Dermis blood vessel endothelial cell (primary cell): ENCODE results near the gene MAP3K2. TPM values are rescaled to one million over a fixed set of nuclear protein-coding genes. Genes with fewer than 3 reads are reported as not detected.
A peak's percentile ranks its signal among the peaks of the same experiment; 100 is the strongest.

Source experiments
- DNase-seq: peaks from one replicate; pipeline ENCODE4 v3.0.0; 2010
- total RNA-seq: library from RNA; depleted of rRNA; stranded (reverse); fragments of >200 nt; gene quantifications from 2 replicates; pipeline ENCODE4 v1.2.3, GENCODE V29; 2014

Gene MAP3K2
- total RNA-seq, 1 donor from 2014 or later, result 28.4 TPM

- DNase-seq, result no peak
Observed at GRCh38 chr2:127405255-127405610, 17.5 kb upstream of the MAP3K2 start.

GRCh38 chr2:127404466-127405254 is 16.9 kb upstream of the MAP3K2 start:
- no peak for DNase-seq

GRCh38 chr2:127403460-127403859 is 15.7 kb upstream of the MAP3K2 start:
- no peak for DNase-seq

DNA sequence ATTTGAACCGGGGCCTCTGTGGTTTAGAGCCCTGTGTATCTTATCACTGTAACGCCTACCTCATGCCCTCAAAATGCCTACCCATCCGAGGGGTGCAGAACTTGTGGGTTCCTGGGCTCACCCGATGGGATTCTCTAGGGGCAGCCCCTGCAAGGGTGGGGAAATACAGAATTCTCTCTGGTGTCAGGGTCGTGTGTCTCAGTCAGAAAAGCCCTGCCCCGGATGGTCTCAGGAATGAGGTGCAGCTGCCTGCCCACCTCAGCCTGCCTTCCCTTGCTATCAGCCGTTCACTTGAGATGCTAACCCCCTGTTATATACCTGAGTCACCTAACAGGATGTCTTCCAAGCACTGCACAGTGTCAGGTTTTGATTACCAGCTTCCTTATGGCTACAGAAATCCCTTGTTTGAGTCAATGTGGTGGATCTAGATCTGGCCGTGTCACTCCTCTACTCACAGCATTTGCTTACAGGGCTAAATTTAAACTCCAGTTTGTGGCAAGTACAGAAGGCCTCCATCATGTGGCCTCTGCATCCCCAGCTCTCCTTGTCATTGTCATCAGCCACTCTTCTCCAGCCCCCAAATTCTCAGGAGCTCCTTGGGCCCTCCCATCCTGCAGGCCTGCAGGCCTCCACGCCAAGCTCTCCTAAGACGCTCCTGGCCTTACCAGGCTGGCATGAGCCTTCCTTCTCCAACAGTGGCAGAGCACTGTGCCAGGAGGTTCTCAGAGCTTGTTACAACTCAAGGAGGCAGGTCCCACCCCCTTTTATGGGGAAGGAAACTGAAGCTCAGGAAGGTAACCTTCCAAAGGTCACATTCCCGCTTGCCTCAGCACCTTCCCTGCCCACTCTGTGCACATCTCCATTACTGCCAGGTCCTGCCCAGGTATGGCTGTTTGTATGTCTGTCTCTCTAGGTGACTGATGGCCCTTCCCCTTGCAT is 14.3 kb upstream of the MAP3K2 start:
- no peak for DNase-seq

- no peak for DNase-seq
Observed at GRCh38 chr2:127400897-127401756, 13.4 kb upstream of the MAP3K2 start.

DNA sequence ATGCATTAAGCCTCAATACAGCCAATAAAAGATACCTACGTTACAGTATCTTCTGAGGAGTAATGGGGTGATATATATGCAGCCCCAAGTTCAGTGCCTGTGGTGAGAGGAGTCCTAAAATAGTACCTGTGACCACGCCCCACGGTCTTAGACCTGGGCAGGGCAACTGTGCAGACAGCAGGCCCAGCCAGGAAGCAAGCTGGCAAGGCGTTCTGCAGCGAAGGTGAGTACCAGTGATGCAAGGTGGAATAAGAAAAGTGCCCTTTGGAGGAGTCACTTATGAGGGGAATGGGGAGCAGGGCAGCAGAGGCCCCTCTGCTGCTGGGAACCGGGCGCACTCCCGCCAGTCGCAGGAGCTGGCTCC is 12.7 kb upstream of the MAP3K2 start:
- DNase-seq, result no peak

DNA sequence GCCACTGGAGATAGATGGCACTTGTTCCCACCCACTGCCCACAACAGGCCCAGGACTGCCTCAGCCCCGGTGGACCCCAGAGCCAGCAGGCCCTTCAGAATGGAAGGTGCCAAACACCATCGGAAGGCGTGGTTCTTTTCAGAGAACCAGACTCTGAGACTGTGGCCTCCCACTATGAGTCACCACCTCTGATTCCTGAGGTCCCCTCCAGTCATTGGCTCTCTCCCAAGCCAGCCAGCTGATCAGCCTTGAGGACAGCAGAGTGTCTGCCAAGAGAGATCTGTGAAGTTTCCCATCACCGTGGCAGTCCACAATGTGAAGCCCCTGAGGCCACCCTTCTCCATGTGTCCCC is 10.4 kb upstream of the MAP3K2 start:
- peak; percentile 91 for DNase-seq

DNA sequence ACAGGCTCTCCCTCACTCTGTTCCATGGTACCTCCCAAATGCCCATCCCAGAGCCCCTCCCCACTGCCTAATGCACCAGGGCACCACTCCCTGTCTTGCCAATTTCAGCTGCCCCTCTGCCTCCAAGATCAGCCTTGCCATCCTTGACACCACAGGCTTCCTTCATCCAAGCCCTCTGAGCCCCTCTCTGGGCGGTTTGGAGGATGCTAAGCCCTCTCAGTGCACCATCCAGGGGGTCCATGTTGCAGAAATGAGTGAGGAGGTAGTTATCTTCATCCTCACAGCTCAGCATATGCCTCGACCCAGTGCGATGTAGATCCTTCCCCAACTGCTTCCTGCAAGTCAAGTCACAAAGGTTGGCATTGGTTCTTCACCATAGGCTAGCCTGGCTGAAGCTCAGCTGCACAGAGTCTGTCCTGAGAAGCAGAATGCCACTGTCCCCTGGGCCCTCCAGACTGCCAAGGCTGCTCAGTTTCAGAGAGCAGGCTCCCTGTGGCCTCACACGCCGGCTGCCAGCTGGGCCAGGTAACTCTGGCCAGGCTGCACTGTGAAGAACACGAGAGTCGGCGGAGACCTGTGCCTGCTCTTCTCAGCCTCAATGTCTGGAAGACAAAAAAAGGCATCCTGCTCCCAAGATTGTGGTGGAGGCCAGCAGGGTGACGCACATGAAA is 9.9 kb upstream of the MAP3K2 start:
- no peak for DNase-seq

DNA sequence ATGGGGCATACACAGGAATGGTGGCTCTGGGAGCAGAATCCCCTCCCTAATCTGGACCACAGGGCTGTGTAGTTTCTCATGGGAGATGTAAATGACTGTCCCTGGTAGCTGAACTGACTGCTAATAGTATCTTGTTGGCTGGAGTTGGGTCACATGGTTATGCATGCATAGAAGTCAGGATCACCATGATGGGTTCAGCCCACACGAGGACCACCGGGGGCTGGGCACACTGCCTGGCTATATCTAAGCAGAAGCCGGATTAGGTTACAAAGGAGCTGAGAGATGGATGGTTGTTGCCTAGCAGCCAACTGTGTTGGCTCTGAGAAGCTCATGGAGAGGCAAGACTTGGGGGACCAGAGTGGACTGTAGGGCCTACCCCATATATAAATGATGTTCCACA is 6.7 kb upstream of the MAP3K2 start:
- no peak for DNase-seq

DNA sequence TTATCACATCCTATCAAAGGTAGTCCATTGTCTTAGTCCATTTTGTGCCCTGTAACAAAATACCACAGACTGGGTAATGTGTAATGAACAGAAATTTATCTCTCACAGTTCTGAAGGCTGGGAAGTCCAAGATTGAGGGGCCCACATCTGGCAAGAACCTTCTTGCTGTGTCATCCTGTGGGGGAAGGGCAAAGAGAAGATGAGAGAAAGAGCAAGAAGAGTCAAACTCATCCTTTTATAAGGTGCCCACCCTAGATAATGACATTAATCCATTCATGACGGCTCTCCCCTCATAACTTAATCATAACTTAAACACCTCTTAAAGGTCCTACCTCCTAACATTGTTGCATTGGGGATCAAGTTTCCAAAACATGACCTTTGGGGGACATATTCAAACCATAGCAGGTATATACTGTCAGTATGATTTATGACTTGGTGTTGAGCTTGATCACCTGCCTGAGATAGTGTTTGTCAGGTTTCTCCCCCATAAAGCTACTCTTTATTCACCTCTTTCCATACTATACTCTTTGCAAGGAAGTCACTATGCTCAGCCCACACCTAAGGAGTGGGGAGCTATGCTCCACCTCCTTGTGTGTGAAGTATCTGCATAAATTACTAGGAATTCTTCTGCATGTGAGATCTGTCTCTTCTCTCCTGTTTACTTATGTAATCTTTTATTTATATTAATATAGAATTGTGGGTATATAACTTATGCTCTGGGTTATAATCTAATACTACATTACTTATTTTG is 5.2 kb upstream of the MAP3K2 start:
- DNase-seq, result no peak

- DNase-seq, result no peak
Observed at GRCh38 chr2:127392133-127392827, 4.5 kb upstream of the MAP3K2 start.

- DNase-seq, result no peak
Observed at GRCh38 chr2:127389778-127390435, 2.1 kb upstream of the MAP3K2 start.

DNA sequence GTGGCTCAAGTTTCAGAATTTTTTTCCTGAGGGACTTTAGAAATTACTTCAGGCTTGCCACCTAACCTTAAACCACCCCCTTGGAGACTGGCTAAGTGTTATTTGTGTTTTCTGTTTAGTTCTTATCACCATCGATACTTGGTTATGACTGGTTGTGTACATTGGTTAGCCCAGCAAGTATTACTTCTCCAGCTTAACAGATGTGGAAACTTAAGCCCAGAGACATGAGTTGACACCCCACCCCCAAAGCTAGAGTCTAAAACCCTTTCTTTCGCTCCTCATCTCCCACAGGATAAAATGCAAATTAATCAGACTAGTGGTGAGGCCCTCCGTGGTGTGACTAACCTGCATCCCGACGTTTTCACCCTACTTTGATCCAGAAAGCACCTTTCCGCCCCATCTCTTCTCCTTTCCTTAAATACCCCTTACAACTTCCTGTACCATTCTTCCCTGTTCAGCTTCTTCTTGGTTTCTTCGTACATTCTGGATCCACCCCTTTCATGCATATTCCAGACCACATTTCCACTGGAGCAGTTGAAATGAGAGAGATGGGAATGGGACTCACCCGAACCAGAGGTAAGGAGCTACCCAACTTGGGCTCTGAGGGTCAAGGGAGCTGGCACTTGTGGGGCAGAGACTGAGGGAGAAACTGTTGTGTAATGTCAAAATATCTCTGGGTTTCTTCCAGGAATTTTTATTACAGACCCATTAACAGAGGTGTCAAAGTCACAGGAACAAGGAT is 819 bp upstream of the MAP3K2 start:
- DNase-seq, result no peak

GRCh38 chr2:127386764-127387654 is 766 bp downstream of the MAP3K2 start:
- DNase-seq, result peak; percentile 93

DNA sequence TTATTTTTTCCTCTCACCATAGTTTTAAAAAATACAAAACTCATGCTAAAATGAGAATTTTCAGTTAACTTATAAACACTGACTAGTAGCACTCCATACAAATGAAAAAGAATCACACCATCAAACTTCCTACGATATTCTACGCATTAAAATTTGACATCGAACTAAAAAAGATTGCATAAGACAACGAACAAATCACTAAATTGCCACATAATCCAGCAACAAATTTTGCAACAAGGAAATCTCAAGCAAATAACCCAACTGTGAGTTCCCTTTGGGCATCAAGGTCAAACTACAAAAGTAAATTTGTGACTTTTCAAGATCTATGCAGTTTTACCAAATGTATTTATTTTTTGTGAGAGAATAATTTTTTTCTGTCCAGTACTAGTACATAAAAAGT is 1.5 kb downstream of the MAP3K2 start:
- DNase-seq, result no peak

DNA sequence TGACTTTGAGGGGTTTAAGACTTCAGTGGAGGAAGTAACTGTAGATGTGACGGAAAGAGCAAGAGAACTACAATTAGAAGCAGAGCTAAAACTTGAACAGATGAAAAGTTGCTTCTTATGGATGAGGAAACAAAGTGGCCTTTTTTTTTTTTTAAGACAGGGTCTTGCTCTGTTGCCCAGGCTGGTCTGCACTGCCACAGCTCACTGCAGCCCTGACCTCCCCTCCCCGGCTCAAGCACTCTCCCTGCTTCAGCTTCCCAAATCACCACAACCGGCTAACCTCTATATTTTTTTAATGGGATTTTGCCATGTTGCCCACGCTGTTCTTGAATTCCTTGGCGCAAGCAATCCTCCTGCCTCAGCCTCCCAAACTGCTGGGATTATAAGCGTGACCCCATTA is 3.2 kb downstream of the MAP3K2 start:
- DNase-seq, result no peak

GRCh38 chr2:127382831-127383230 is 4.9 kb downstream of the MAP3K2 start:
- no peak for DNase-seq

- no peak for DNase-seq
Observed at GRCh38 chr2:127381762-127382161, 6.0 kb downstream of the MAP3K2 start.
